GM12878 (cell line): ENCODE results near the gene KCNA5. TPM values are rescaled to one million over a fixed set of nuclear protein-coding genes. Genes with fewer than 3 reads are reported as not detected.
A peak's percentile ranks its signal among the peaks of the same experiment; 100 is the strongest.

Experiments used
- ATAC-seq: fragments of 200-7000 bp; cut with Tn5 transposase; 3 replicates; pipeline ENCODE4 v1.9.1; 2020; ENCODE audit warnings: mild to moderate bottlenecking, moderate library complexity
- BruUV-seq: library from RNA; stranded (reverse); fragments of 400-500 nt; replicated peaks from 2 replicates; lab custom pipeline; 2021; lab: Mats Ljungman, UMichigan
- CTCF ChIA-PET: fragments of 300-600 bp; sonication (Branson Sonifier 250); formaldehyde crosslinking; extraction: SDS; loops from one replicate; lab custom pipeline; 2021; ENCODE audit warnings: inconsistent platforms; lab: Yijun Ruan, JAX
- POLR2A ChIA-PET: fragments of 350-600 bp; formaldehyde crosslinking; extraction: SDS; loops from one replicate; lab custom pipeline; 2021; ENCODE audit warnings: inconsistent platforms; lab: Charles Lee
- RAD21 ChIA-PET: fragments of 300-600 bp; sonication (Branson Sonifier 250); formaldehyde crosslinking; loops from one replicate; lab custom pipeline; 2023; ENCODE audit warnings: antibody characterized with exemption; ENCODE audit not compliant: unreplicated experiment; lab: Charles Lee
- SMC1A ChIA-PET: fragments of 300-600 bp; sonication (Branson Sonifier 250); formaldehyde crosslinking; loops from one replicate; lab custom pipeline; 2023; ENCODE audit not compliant: unreplicated experiment, uncharacterized antibody; lab: Charles Lee
- DNase-seq: peaks from one replicate; pipeline ENCODE4 v3.0.0-alpha.2; 2011; ENCODE audit warnings: low read depth, low spot score
- FAIRE-seq: peaks from 3 replicates; lab custom pipeline; 2011; peaks lifted over from hg19 to GRCh38; lab: Jason Lieb, UNC
- H2AFZ ChIP-seq: 2 replicates; pipeline ENCODE4 v1.6.0; 2011; ENCODE audit warnings: low read depth, low read length, control low read depth; ENCODE audit not compliant: control insufficient read depth
- H3K27ac ChIP-seq: 2 replicates; pipeline ENCODE4 v1.5.1; 2011; ENCODE audit warnings: control low read depth; ENCODE audit not compliant: control insufficient read depth, insufficient read depth
- H3K27me3 ChIP-seq, 2 experiments: replicated peaks in 1 of 2; 2 replicates each; pipeline versions ENCODE4 v1.6.0 to v1.6.1; 2011; ENCODE audit warnings: low read length in 1 of 2; ENCODE audit not compliant: control insufficient read depth in 2 of 2, insufficient read depth in 2 of 2
- H3K36me3 ChIP-seq, 2 experiments: 2 replicates each; pipeline ENCODE4 v1.5.1; 2011; ENCODE audit warnings: low read length in 1 of 2; ENCODE audit not compliant: control insufficient read depth in 2 of 2, insufficient read depth in 2 of 2
- H3K4me1 ChIP-seq: 2 replicates; pipeline ENCODE4 v1.6.1; 2011; ENCODE audit warnings: mild to moderate bottlenecking, low read length, moderate library complexity, mixed read lengths; ENCODE audit not compliant: control insufficient read depth, insufficient read depth
- H3K4me2 ChIP-seq: 2 replicates; pipeline ENCODE4 v1.6.0; 2011; ENCODE audit warnings: control low read depth; ENCODE audit not compliant: control insufficient read depth, insufficient read depth
- H3K4me3 ChIP-seq: fragments of 200-600 bp; sonication (generic); 2 replicates; pipeline ENCODE4 v1.5.1; 2016
- H3K79me2 ChIP-seq: 2 replicates; pipeline ENCODE4 v1.6.0; 2011; ENCODE audit warnings: low read length; ENCODE audit not compliant: control insufficient read depth, insufficient read depth
- H3K9ac ChIP-seq: 2 replicates; pipeline ENCODE4 v1.8.0; 2011; ENCODE audit warnings: low read length, control low read depth, mixed read lengths; ENCODE audit not compliant: control insufficient read depth, insufficient read depth
- H3K9me3 ChIP-seq: replicated peaks from 3 replicates; pipeline ENCODE4 v1.5.1; 2011; ENCODE audit warnings: mild to moderate bottlenecking, low read length; ENCODE audit not compliant: control insufficient read depth, insufficient read depth
- H4K20me1 ChIP-seq: 2 replicates; pipeline ENCODE4 v1.6.0; 2011; ENCODE audit not compliant: control insufficient read depth, insufficient read depth
- CEBPB ChIP-seq, 2 experiments: fragments of 150-350 bp in 1 of 2; IDR thresholded peaks; 2 replicates each; pipeline ENCODE4 v1.6.1; 2012 to 2014; ENCODE audit warnings: low read depth in 2 of 2, low read length in 2 of 2, borderline replicate concordance in 1 of 2, inconsistent platforms in 1 of 2
- CREB1 ChIP-seq: IDR thresholded peaks from 2 replicates; pipeline ENCODE4 v1.6.1; 2012; ENCODE audit warnings: low read depth, mild to moderate bottlenecking, inconsistent platforms
- HDGF ChIP-seq: fragments of 450-650 bp; IDR thresholded peaks from 2 replicates; pipeline ENCODE4 v1.6.1; 2016; ENCODE audit warnings: antibody characterized with exemption
- NFYB ChIP-seq: IDR thresholded peaks from 2 replicates; pipeline ENCODE4 v1.6.1; 2011; ENCODE audit warnings: low read depth, mild to moderate bottlenecking, low read length, improper control_type of control experiment, moderate library complexity; ENCODE audit not compliant: insufficient read depth
- RAD51 ChIP-seq: fragments of 450-650 bp; IDR thresholded peaks from 2 replicates; pipeline ENCODE4 v1.6.1; 2016; ENCODE audit warnings: moderate library complexity, mild to moderate bottlenecking, inconsistent platforms
- RFX5 ChIP-seq: IDR thresholded peaks from 2 replicates; pipeline ENCODE4 v1.6.1; 2011; ENCODE audit warnings: low read depth, low read length, improper control_type of control experiment
- STAT3 ChIP-seq: IDR thresholded peaks from 2 replicates; pipeline ENCODE4 v1.6.1; 2011; ENCODE audit warnings: low read depth, low read length, improper control_type of control experiment
- TCF3 ChIP-seq: IDR thresholded peaks from 2 replicates; pipeline ENCODE4 v1.6.1; 2012; ENCODE audit warnings: low read depth, mild to moderate bottlenecking, low read length, borderline replicate concordance; ENCODE audit not compliant: insufficient read depth
- ZBED1 ChIP-seq: IDR thresholded peaks from 2 replicates; pipeline ENCODE4 v1.6.1; 2016; ENCODE audit warnings: borderline replicate concordance
- WGBS: methylation state at CpG from one replicate; pipeline ENCODE4 v1.1.6; 2016; ENCODE audit warnings: low lambda C conversion rate; ENCODE audit not compliant: insufficient replicate concordance, insufficient coverage; ENCODE audit errors: missing lambda C conversion rate; 5-methylcytosine and 5-hydroxymethylcytosine counted together
- in situ Hi-C: fragments of 300-500 bp; cut with MboI; formaldehyde crosslinking; loops from 9 replicates; pipeline ENCODE4 v1.14.3; 2018; ENCODE audit warnings: mixed read lengths
- intact Hi-C: fragments of 100-400 bp; cut with micrococcal nuclease; formaldehyde crosslinking; loops from one replicate; pipeline ENCODE4 v1.14.2; 2022; ENCODE audit not compliant: unreplicated experiment
- polyA plus RNA-seq, 11 experiments: library from polyadenylated mRNA; depleted of rRNA in 4 of 11; unstranded in 6 of 11; stranded (reverse) in 5 of 11; fragments of >200 nt; fragmentation: Nextera tagmentation in 4 of 11; fragmentation: Illumina TruSeq in 1 of 11; extraction: Ambion mirVana in 4 of 11; extraction: Trizol in 1 of 11; gene quantifications; 1 replicate in 1 of 11; 2 replicates in 10 of 11; pipeline versions ENCODE4 v1.2.1 to v1.2.3, GENCODE V29; 2011 to 2016; ENCODE audit warnings: inconsistent platforms in 2 of 11, missing spikeins in 2 of 11, low read depth in 1 of 11
- total RNA-seq, 4 experiments: library from RNA; depleted of rRNA in 3 of 4; stranded (reverse); fragments of >200 nt in 3 of 4; fragmentation: Illumina TruSeq in 1 of 4; extraction: Trizol in 1 of 4; gene quantifications; 2 replicates each; pipeline versions ENCODE4 v1.2.1 to v1.2.3, GENCODE V29; 2013 to 2021
- TF ChIP-seq, protein P1 (sequence below), 3 experiments: IDR thresholded peaks in 2 of 3; conservative IDR thresholded peaks in 1 of 3; 2 replicates each; pipeline ENCODE4 v1.5.1; 2011; ENCODE audit warnings: low read depth in 3 of 3, low read length in 3 of 3, mild to moderate bottlenecking in 3 of 3, control low read depth in 2 of 3, moderate library complexity in 2 of 3, inconsistent platforms in 1 of 3, mixed read lengths in 1 of 3; ENCODE audit not compliant: control insufficient read depth in 2 of 3, insufficient read depth in 1 of 3; ENCODE audit errors: extremely low read depth in 1 of 3

KCNA5 gene
- total and polyA plus RNA-seq, 10 of the 15 experiments (the other 5 are each of a cell fraction or from before 2014, with no cell fraction given), result 0.11 to 0.56 (median 0.19) TPM; not detected in 4

GRCh38 chr12:5003025-5003666 lies 40.5 kb upstream of the KCNA5 start (continued):
- TF ChIP-seq CEBPB (IDR thresholded peaks at IDR 0.05; ENCODE audit: borderline replicate concordance in 1 of 2, low read depth in 2 of 2, low read length in 2 of 2) (no peak), RFX5 (no peak), HDGF (no peak), NFYB (no peak), CREB1 (no peak), ZBED1 (no peak), TCF3 (no peak), STAT3 (no peak)
- TF ChIP-seq, protein P1, sequence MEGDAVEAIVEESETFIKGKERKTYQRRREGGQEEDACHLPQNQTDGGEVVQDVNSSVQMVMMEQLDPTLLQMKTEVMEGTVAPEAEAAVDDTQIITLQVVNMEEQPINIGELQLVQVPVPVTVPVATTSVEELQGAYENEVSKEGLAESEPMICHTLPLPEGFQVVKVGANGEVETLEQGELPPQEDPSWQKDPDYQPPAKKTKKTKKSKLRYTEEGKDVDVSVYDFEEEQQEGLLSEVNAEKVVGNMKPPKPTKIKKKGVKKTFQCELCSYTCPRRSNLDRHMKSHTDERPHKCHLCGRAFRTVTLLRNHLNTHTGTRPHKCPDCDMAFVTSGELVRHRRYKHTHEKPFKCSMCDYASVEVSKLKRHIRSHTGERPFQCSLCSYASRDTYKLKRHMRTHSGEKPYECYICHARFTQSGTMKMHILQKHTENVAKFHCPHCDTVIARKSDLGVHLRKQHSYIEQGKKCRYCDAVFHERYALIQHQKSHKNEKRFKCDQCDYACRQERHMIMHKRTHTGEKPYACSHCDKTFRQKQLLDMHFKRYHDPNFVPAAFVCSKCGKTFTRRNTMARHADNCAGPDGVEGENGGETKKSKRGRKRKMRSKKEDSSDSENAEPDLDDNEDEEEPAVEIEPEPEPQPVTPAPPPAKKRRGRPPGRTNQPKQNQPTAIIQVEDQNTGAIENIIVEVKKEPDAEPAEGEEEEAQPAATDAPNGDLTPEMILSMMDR (IDR thresholded peaks at IDR 0.05 in 2 of 3, conservative IDR thresholded peaks at IDR 0.05 in 1 of 3; ENCODE audit: control insufficient read depth in 2 of 3, extremely low read depth in 1 of 3, insufficient read depth in 1 of 3, low read depth in 3 of 3, low read length in 3 of 3), result peak; percentile 99 to 100 (median 100); a peak in 5 of 6 replicates

DNA sequence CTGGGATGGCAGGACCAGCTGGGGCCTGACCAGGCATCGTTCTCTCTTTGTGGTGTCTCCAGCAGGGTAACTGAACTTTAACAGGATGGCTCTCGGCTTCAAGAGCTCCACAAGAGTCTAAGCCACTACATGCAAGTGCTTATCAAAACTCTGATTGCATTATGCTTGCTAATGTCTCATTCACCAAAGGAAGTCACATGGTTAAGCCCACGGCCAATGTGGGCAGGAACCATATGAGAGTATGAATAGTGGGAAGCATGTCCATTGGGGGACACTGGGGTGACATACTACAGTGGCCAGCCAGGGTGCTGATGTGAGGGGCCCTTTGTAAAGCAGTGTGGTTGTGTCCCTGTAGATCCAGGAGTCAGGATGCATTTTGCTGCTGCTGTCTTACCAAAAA lies 35.0 kb upstream of the KCNA5 start:
- no peak overlapping the region for H3K4me3 ChIP-seq
- H3K9me3 ChIP-seq, result no peaks in the 10 kb centered on the region
- intact Hi-C loops, result no loop called here
- ChIA-PET SMC1A (no interaction called here), POLR2A (no interaction called here), RAD21 (no interaction called here), CTCF (no interaction called here)
- WGBS, result 9% methylated on average over 3 of the region's 3 CpGs
- no peaks in the 10 kb centered on the region for H3K36me3 ChIP-seq
- no peak overlapping the region for H3K27ac ChIP-seq
- H3K79me2 ChIP-seq, result no peaks in the 10 kb centered on the region
- H3K27me3 ChIP-seq, result peaks cover 0 to 1% of the 10 kb centered on the region in 2 experiments; a peak in 1 of 4 replicates
- no peak for TF ChIP-seq RAD51
- in situ Hi-C loops, result no loop called here
- no peaks in the 10 kb centered on the region for H4K20me1 ChIP-seq
- FAIRE-seq, result no peak
- ATAC-seq, result no peak
- H3K4me1 ChIP-seq, result no peaks in the 10 kb centered on the region
- no peak overlapping the region for H3K9ac ChIP-seq
- no peak for DNase-seq
- no peak overlapping the region for H3K4me2 ChIP-seq
- BruUV-seq, result no TSS peak
- H2AFZ ChIP-seq, result no peak overlapping the region
